Measurements from ENCODE around the gene TBC1D10B.

Gene TBC1D10B

DNA sequence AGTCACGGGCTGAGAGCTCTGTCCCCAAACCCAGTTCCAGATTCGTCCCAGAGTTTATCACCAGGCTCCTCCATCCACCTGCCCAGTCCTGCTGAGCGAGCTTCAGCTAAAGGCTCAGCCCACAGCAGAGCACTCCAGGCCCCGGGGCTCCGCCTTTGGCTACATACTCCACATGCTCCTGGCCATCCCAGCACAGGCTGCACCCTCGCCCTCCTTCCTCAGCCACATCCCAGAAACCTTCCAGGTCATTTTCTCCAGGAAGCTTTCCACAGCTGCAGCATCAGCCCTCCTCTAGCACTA, 10.5 kb downstream of the TBC1D10B start:
- no peak overlapping the region for H3K4me3 ChIP-seq (ENCODE audit: low read length)
- DNase-seq (ENCODE audit: low read depth, low spot score) = no peak

DNA sequence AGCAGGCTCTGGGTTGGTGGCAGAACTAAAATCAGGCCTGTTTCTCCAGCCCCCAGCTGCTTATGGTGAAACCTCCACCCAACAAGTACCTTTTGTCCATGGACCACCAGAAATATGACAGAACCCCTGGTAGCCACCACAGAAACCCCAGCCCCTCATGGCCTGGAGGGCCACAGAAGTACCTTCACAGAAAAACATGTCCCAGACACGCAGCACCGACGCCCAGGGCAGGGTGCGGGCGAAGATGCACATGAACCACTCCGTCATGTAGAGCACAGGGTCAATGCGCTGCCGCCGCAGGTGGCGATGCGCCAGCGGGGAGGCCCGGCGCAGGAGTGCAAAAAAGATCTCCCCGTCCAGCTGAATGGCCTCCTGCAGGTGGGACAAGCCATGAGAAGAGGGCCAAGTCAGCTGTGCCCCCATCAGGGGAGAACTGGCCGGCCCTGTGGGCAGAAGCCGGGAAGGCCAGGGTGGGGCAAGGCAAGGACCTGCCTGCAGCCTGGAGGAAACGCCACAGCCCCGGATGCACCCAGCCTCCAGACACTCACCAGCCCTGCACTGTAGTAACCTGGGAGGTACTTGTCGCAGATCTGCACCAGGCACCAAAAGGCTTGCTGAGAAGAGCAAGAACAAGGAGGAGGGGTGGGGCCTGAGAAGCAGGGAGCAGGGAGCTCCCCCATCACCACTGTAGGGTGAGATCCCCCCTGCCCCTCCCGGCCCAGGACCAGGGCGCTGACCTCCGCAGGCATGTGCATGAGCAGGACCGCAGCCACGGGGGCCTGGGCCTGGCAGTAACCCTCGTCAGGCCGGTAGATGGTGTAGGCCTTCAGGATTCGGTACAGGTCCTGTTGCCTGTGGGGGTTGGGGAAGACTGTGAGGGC, 11.1 kb downstream of the TBC1D10B start:
- no peak for DNase-seq (ENCODE audit: low read depth, low spot score)
- no peak overlapping the region for H3K4me3 ChIP-seq (ENCODE audit: low read length)

GRCh38 chr16:30358577-30358936, 11.7 kb downstream of the TBC1D10B start:
- no peak overlapping the region for H3K4me3 ChIP-seq (ENCODE audit: low read length)

DNA sequence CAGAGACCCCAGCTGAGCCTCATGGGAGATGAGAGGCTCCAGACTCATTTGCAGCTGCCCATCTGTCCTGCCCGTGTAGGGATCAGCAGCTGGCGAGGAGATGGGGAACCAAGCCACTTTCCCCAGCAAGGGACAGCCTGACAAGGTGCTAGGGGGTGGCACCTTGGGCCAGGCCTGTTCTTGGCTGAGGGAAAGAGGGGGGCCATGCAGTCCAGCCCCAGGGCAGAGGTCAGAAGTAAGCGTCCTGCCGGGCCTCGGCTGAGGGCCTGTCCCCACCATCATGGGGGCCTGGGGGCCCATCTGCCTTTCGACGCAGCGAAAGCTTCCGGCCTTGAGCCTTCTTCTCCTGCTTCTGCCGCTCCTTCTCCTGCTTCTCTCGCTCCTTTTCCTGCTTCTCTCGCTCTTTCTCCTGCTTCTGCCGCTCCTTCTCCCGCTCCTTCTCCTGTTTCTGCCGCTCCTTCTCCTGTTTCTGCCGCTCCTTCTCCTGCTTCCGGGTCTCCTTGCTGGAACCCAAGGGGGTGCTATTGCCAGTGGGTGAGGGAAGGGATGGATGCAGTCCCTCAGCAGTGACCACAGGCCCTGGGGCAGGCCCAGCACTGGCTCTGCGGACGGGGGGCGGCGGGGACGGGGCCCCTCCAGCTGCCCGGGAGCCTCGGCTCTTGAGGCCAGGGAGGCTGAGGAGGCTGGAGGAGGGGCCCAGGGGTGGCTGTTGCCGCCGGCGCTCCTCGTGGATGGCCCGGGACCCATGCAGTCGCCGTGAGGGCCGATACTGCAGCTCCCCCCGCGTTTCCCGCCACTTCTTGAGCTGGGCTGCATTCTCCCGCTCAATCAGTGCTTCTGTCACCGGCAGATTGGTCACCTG, 12.3 kb downstream of the TBC1D10B start:
- DNase-seq (ENCODE audit: low read depth, low spot score) = no peak
- H3K4me3 ChIP-seq (ENCODE audit: low read length) = no peak overlapping the region

More at GRCh38 chr16:30358577-30358936, 11.7 kb downstream of the TBC1D10B start:
- no peak for DNase-seq (ENCODE audit: low read depth, low spot score)

- no peak overlapping the region for H3K4me3 ChIP-seq (ENCODE audit: low read length)
- DNase-seq (ENCODE audit: low read depth, low spot score) = no peak
Observed at GRCh38 chr16:30357085-30357714, 13.1 kb downstream of the TBC1D10B start.

- peak overlapping the region; percentile 94 for H3K4me3 ChIP-seq (ENCODE audit: low read length)
- no peak for DNase-seq (ENCODE audit: low read depth, low spot score)
Observed at GRCh38 chr16:30356401-30357084, 13.8 kb downstream of the TBC1D10B start.

DNA sequence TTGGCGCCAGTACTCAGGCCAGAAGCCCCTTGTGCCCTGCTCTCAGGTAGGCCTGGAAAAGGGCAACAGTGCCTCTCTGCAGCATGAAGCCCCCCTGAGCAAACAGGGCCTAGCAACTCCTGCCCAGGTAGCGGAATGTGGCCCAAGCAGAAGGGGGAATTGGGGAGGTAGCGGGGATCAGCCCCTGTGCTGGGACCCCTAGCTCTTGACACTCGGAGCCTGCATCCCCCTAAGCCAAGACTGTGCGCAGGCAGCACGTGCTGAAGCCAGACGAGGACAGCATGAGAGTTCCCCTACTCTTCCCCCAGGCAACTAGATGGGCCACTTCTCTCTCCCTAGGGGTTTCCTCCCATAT, 14.4 kb downstream of the TBC1D10B start:
- peak overlapping the region; percentile 94 for H3K4me3 ChIP-seq (ENCODE audit: low read length)
- DNase-seq (ENCODE audit: low read depth, low spot score) = no peak

GRCh38 chr16:30355144-30355953, 14.9 kb downstream of the TBC1D10B start, which contains the start of gene CD2BP2:
Gene CD2BP2 (minus strand): TSS chr16:30355308. CDS start chr16:30354681, 627 bp downstream.
- peak within 1 kb of the TSS; percentile 94 for H3K4me3 ChIP-seq (ENCODE audit: low read length)
- peak; percentile 95 for DNase-seq (ENCODE audit: low read depth, low spot score)

DNA sequence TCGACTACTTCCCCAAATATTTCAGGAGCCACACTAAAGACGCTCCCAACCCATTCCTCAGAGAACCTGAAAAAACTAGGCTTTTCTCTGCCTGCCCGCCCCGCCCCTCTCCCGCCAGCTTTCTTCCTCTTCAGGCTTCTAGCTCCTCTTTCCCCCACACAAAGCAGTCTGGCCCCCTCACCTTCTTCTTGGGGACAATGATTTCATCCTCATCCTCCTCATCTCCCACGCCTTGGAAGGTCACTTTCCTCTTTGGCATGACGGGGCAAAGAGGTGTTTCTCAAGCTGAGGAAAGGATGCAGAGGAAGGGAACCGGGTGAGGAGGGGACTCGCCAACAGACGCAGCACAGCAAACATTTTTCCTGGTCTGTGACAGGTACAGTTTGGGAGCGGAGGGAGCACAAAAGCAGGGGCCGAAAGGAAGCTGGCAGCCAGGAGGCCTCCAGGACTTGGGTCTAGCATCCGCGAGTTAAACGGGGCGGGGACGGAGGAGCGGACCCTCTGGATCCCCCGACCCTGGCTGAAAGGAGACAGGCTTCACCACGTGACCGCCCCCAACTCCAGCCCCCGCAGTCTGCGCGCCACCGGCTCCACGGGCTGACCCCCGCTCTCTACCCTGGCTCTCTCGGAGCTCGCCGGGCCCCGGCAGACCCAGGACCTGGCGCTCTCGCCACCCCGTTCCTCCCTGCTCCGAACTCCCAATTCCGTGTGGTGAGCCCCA, 15.7 kb downstream of the TBC1D10B start:
- DNase-seq (ENCODE audit: low read depth, low spot score) = no peak
- H3K4me3 ChIP-seq (ENCODE audit: low read length) = peak overlapping the region; percentile 94

- no peak for DNase-seq (ENCODE audit: low read depth, low spot score)
- peak overlapping the region; percentile 94 for H3K4me3 ChIP-seq (ENCODE audit: low read length)
Observed at GRCh38 chr16:30353438-30354129, 16.7 kb downstream of the TBC1D10B start.

DNA sequence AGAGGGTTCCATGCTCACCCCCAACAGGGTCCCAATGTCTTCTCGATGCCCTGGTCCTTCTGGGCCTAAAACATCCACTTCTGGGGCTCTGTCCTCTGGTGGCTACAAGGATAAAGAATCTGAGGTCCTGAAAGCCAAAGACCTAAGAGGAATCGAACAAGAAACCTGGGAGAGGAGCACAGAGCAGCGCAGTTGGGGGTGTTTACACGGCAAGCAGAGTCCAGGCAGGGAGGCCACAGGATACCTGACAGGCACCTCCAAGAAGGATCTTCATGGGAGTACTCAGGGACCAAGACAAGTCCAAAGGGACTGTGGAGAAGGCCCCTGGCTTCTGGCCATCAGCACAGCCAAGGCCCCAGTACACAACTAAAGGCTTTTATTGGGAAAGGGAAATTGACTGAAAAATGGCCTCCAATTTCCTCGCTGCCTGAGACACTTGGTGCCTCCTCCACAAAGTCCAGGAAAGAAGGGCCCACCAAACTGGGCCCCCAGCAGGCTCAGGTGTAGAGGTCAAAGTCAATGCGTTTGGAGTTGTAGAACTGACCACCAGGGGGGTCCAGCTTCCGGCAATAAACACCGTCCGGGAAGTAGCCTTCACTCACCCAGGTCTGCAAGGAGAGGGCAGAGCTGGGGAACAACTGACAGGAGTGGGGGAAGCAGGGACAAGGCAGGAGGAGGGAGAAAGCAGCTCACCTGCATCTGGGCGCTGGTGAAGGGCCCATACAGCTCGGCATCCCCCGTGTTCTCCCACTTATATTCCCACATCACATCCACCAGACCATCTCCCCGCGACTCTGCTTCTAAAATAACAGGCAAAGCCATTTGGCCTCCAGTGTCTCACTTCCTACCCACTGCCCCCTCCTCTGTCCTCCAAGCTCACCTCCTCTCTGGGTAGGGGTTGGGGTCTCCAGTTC, 17.5 kb downstream of the TBC1D10B start:
- no peak for DNase-seq (ENCODE audit: low read depth, low spot score)

DNA sequence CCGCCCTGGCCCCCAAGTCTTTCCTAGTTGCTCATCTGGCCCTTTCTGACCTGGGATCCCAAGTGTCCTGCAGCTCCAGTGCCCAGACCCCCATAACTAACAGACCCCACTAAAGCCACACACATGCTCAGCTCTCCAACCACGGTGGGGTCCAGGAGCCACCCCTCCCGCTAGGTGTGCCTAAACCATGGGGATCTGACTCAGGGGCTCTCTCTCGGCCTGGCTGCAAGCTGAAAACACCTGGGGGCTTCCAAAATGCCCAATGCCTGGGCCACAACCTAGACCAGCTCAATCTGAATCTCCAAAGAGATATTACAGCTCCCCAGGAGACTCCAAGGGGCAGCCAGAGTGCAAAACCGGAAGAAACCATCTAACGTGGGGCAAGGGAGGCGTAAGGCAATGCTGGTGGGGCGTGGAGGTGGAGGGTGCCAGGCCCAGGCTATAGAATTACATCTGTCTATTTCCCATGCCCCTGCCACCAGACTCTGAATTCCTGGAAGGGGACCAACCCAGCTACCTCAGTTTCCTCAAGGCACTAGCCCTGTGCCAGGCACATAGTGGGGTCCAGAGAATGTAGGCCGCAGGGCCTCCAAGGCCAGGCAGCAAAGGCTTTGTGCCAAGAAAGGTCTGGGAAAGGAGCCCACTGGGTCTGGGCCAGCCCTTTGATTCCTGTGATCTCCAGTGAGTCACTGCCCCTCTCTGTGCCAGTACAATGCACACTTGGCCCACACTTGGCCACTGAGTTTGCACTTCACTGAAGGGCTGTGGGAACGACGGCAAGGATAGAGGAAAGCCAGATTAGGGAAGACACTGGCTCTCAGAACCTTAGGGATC, 18.5 kb downstream of the TBC1D10B start:
- no peak for DNase-seq (ENCODE audit: low read depth, low spot score)

More for the DNA sequence above, 17.5 kb downstream of the TBC1D10B start:
- no peak overlapping the region for H3K4me3 ChIP-seq (ENCODE audit: low read length)

DNA sequence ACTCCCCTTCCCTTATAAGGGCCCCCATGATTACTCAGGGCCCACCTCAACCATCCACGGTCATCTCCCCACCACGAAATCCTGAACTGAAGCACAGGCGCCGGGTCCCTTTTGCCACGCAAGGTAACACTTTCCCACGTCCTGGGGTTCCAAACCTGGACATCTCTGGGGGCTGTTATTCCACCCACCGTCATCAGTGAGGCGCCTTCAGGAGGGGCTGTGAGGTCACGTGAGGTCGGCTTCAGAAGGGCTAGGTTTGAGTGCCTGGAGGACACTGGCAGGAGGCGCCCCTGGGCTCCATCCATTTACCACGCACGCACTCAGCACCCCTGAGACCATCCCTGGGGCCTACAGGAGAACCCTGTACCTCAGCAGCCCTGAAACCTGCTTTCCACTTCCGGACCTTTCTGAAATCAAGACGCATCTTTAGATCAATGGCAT, 19.3 kb downstream of the TBC1D10B start:
- no peak for DNase-seq (ENCODE audit: low read depth, low spot score)
- no peak overlapping the region for H3K4me3 ChIP-seq (ENCODE audit: low read length)

More for the DNA sequence above, 18.5 kb downstream of the TBC1D10B start:
- H3K4me3 ChIP-seq (ENCODE audit: low read length) = no peak overlapping the region

- no peak for DNase-seq (ENCODE audit: low read depth, low spot score)
- H3K4me3 ChIP-seq (ENCODE audit: low read length) = no peak overlapping the region
Observed at GRCh38 chr16:30350134-30350871, 20.0 kb downstream of the TBC1D10B start.

- no peak for DNase-seq (ENCODE audit: low read depth, low spot score)
- no peak overlapping the region for H3K4me3 ChIP-seq (ENCODE audit: low read length)
Observed at GRCh38 chr16:30349675-30350074, 20.6 kb downstream of the TBC1D10B start.
